GM19463 (cell line): Measurements from ENCODE around the gene ZRANB1.

Experiments used
- ATAC-seq: cut with Tn5 transposase; IDR thresholded peaks from one replicate; pipeline ENCODE4 v1.9.1; 2021; ENCODE audit warnings: mild to moderate bottlenecking, moderate library complexity; ENCODE audit not compliant: unreplicated experiment

Gene ZRANB1

GRCh38 chr10:125004571-125005311, 62.8 kb downstream of the ZRANB1 start:
- ATAC-seq: no peak

- ATAC-seq: no peak
Measured at GRCh38 chr10:125005312-125006187, 63.6 kb downstream of the ZRANB1 start.

GRCh38 chr10:125006188-125006680, 64.3 kb downstream of the ZRANB1 start:
- no peak for ATAC-seq

GRCh38 chr10:125006921-125007426, 65.1 kb downstream of the ZRANB1 start:
- no peak for ATAC-seq

GRCh38 chr10:125007436-125007835, 65.5 kb downstream of the ZRANB1 start:
- ATAC-seq: no peak

- ATAC-seq: no peak
Measured at GRCh38 chr10:125008689-125009638, 67.0 kb downstream of the ZRANB1 start.

- ATAC-seq: no peak
Measured at GRCh38 chr10:125009661-125010161, 67.8 kb downstream of the ZRANB1 start.

GRCh38 chr10:125010362-125010761, 68.4 kb downstream of the ZRANB1 start:
- no peak for ATAC-seq

GRCh38 chr10:125011171-125011925, 69.4 kb downstream of the ZRANB1 start:
- no peak for ATAC-seq

GRCh38 chr10:125011926-125012705, 70.2 kb downstream of the ZRANB1 start:
- ATAC-seq: no peak

- ATAC-seq: no peak
Measured at GRCh38 chr10:125012851-125013528, 71.1 kb downstream of the ZRANB1 start.

- ATAC-seq: no peak
Measured at GRCh38 chr10:125013529-125013872, 71.6 kb downstream of the ZRANB1 start.

GRCh38 chr10:125014086-125014830, 72.3 kb downstream of the ZRANB1 start:
- no peak for ATAC-seq

GRCh38 chr10:125014836-125015355, 73.0 kb downstream of the ZRANB1 start:
- ATAC-seq: no peak

- no peak for ATAC-seq
Measured at GRCh38 chr10:125015356-125015944, 73.5 kb downstream of the ZRANB1 start.

- no peak for ATAC-seq
Measured at GRCh38 chr10:125016123-125016522, 74.2 kb downstream of the ZRANB1 start.

GRCh38 chr10:125016611-125017202, 74.8 kb downstream of the ZRANB1 start:
- ATAC-seq: no peak
